8988T (cell line): ENCODE measurements around the gene NXPE3.

Source experiments
- DNase-seq: peaks from one replicate; pipeline ENCODE4 v3.0.0; 2011

The NXPE3 gene

DNA sequence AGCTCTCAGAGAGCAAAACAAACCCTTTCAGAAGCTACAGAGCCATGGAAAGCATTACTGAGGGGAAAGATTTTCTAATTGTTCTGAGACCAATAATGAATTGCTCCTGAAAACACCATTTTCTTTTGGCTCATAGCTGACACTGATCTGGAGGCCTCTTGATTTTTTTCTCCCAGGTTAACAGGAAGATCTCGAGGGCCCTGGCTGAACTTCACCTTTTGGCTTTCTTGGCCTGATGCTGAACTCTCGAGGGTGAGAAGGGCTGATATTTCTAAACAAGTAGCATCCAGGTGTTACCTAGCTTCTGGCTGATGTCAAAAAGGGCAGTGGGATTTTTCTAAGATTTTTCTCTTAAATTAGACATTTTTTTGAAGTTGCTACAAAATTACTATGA is 50.4 kb downstream of the NXPE3 start:
- DNase-seq, result no peak

DNA sequence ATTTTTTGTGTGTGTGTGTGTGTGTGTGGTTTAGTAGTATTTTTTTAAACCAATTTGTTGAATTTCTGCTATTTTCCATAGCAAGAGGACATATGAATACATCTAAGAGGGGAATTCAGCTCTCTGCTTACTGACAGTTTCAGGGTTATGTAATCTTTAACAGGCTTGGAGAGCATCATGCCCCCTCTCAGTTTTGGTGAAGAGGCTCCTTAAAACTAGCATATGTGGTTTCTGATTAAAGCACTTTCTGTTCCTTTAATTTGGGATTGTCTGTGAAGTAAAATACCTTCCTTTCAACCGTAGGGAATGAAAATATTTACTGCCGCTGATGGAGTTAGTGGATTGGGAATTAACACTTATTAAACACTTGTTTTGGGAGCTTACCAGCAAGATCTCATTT is 50.9 kb downstream of the NXPE3 start:
- DNase-seq, result no peak

- DNase-seq, result no peak
Observed at GRCh38 chr3:101833446-101833974, 54.5 kb downstream of the NXPE3 start.

DNA sequence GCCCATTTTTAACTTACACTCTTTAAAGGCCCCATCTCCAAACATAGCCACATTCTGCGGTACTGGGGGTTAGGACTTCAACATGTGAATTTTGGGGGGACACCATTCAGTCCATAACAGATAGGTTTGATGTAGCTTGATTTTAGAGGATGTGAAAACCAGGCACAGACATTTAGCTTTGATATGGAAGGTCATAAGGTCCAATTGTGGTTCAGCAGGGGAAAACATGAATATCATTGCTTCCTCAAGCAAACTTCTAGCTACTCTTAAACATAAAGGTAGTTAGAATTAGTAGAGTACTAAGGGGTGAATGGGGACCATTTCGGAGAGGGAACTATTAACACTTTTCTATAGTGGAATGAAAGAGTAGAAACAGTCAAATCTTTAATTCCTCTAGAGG is 56.7 kb downstream of the NXPE3 start:
- no peak for DNase-seq

- no peak for DNase-seq
Observed at GRCh38 chr3:101836160-101836559, 57.1 kb downstream of the NXPE3 start.

DNA sequence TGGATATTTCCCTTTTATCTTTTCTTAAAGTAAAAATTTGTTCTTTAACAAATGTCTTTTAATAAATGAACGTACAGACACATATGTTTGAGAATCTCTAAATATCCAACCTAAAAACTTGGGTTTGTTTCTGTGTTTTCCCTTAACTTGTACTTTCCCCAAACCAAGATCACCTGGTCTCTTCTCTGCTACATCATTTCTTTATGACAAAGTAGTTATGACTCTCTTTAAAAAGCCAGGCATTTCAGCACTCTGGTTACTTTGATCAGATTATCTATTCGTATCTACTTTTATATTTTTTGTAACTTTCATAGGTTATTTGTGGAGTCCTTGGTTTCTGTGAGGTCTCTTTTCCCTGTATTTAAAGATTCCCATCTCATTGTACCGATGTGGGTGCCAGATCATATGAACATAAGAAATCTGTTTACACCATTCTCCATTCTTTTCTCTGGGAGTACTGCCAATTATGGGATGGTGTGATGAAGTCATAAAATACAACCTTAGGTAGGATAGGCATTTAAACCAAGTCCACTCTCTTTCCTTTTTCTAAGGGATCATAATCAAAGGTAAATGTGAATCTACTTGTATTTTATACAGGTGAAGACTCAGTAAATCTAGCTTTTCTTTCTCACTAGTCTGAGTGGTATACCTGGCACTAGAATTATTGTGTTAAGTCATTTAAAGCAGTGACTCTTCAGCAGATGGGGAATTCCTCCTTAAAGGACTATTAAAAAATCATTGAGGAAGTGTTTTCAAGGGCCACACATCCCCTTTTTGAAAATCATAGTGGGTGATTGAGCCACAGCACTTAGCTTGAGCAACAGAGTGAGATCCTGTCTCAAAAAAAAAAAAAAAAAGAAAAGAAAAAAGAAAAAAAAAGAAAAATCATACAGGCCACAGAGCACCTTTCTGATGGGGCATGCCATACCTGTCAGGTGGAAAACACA is 57.9 kb downstream of the NXPE3 start:
- DNase-seq, result no peak

DNA sequence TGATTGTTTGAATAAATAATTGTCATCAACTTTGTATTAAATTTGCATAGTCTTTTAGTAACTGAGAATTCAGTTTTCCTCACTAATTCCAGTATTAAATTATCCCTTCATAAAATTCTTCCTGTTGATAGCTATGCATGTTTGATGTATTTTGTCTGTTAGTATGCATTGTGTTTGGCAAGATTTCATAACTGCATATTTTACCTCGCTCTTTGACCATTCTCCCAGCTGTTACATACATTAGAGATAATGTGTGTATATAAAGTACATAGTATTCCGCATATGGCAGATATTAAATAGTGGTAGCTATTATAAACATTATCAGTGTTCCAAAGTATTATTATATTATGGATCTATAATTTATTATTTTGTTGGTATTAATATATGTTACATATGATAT is 59.7 kb downstream of the NXPE3 start:
- DNase-seq, result no peak

GRCh38 chr3:101840066-101840465 is 61.1 kb downstream of the NXPE3 start:
- no peak for DNase-seq

GRCh38 chr3:101842245-101842934 is 63.4 kb downstream of the NXPE3 start:
- peak; percentile 31 for DNase-seq

DNA sequence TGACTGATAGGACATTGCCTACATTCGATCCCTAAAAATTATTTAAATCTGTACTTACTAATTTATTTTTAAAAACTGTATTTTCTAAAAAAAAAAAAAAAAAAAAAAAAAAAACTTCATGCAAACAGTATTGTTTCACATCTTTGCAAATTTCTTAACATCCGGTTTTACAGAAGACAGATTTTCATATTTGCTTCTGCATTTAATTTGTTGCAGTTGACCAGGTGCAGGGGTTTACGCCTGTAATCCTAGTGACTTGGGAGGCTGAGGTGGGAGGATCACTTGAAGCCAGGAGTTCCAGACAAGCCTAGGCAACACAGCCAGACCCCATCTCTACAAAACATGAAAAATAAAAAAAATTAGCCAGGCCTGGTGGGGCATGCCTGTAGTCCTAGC is 63.9 kb downstream of the NXPE3 start:
- DNase-seq, result no peak

DNA sequence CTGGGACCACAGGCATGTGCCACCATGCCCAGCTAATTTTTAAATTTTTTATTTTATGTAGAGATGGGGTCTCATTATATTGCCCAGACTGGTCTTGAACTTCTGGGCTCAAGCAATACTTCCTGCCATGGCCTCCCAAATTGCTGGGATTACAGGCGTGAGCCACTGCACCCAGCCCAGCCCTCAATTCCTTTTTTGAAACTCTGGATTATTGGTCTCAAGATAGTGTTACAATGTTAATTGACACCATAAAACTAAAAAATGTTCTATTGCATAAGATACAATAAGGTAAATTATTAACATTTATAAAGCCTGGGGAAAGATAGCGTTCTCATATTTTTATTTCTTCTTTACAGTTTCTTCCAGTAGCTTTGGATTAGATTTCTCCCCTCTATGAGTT is 66.4 kb downstream of the NXPE3 start:
- DNase-seq, result no peak

DNA sequence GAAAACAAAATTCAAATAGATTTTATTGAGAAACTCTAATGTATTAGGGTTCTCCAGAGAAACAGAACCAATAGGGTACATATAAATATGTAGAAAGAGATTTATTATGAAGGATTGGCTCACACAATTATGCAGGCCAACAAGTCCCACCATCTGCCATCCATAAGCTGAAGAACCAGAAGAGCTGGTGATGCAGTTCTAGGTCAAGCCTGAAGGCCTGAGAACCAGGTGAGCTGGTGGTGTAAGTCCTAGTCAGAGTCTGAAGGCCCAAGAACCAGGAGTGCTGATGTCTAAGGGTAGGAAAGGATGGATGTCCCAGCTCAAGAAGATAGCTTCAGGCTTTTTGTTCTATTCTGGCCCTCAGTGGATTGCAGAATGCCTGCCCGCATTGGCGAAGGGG is 67.7 kb downstream of the NXPE3 start:
- DNase-seq, result no peak

- DNase-seq, result no peak
Observed at GRCh38 chr3:101847328-101847727, 68.3 kb downstream of the NXPE3 start.

GRCh38 chr3:101848326-101848725 is 69.3 kb downstream of the NXPE3 start:
- DNase-seq, result no peak

- DNase-seq, result peak; percentile 92
Observed at GRCh38 chr3:101848754-101849713, 70.0 kb downstream of the NXPE3 start, which contains the start of gene NFKBIZ. Gene NFKBIZ (plus strand): TSS chr3:101849514. CDS start chr3:101849629, 115 bp downstream.

DNA sequence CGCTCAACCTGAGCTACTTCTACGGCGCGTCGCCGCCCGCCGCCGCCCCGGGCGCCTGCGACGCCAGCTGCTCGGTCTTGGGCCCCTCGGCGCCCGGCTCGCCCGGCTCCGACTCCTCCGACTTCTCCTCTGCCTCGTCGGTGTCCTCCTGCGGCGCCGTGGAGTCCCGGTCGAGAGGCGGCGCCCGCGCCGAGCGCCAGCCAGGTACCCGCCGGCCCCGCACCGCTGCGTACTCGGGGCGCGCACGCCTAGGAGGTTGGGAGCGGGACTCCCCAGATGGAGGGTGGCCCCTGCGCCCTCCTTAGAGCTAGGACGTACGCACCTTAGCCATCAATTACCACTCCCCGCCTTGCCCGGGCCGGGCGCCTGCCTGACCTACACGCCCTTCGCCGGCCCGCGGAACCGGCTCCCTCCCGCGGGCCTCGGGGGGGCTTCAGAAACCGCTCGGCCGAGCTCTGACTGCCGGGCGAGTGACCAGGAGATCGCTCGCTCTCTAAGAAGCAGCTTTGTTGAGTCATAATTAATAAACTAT is 70.8 kb downstream of the NXPE3 start:
- DNase-seq, result no peak

GRCh38 chr3:101850246-101851051 is 71.4 kb downstream of the NXPE3 start:
- no peak for DNase-seq

- DNase-seq, result no peak
Observed at GRCh38 chr3:101851072-101851770, 72.2 kb downstream of the NXPE3 start.

DNA sequence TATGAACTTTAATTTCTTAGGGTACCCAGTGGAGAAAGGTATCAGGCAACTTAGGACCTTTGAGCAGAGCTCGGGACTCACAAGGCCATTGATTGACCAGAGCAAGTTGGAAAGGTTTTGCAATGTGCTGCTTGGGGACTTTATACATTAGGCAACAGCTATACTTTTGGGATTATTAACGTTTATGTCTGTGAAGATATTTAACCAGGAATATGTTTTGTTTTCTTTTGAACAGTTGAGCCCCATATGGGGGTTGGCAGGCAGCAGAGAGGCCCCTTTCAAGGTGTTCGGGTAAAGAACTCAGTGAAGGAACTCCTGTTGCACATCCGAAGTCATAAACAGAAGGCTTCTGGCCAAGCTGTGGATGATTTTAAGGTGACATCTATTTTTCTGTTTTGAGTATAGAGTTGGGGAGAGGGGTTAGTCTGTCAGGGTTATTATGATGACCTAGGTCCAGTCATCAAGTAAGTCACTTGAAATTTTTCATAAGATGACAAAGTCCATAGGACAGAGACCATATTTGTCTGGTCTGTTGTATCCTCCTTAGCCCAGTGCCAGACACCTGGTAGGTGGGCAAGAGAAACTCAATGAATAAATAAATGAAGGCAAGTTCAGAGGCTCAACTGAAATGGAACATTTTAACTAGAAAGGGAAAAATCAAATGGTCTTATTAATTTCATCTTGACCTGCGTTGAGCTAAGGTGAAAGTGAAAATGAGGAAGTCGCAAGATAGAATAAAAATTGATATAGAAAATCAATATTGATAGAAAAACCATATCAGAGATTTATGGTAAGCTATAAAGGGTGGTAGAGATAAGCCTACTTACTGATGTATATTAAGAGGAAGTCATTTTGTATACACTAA is 73.1 kb downstream of the NXPE3 start:
- DNase-seq, result no peak
